HG02642 (cell line): ENCODE data around the gene GALNT18.
"Not testable (repeated sequence)": the region's sequence is repeated elsewhere in the genome, so short reads cannot be mapped to it uniquely, and the experiment has no call there.

ENCODE experiments used
- ATAC-seq: cut with Tn5 transposase; IDR thresholded peaks from one replicate; pipeline ENCODE4 v1.9.1; 2021; ENCODE audit warnings: mild to moderate bottlenecking; ENCODE audit not compliant: unreplicated experiment, poor library complexity

The GALNT18 gene

GRCh38 chr11:11476971-11477645 is 144.7 kb downstream of the GALNT18 start:
- ATAC-seq = no peak

DNA sequence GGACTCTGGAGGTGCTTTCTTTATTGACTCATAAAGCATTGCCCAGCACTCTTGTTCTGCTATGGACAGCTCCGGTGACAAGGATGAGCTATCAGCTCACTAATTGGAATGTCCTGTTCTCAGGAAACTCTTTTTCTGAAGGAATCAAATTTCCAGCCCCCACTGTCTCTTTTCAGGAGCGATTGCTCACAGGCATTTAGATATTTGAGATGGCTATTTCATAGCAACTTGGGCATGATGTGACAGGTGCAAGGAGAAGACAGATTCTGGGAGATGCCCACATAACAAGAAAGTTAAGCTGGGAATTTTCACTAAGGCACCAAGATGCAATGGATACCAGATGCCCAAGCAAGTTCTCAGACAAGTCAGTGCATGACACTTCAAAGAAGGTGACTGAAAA is 145.3 kb downstream of the GALNT18 start:
- ATAC-seq = no peak

- no peak for ATAC-seq
Measured at GRCh38 chr11:11472106-11472505, 149.7 kb downstream of the GALNT18 start.

DNA sequence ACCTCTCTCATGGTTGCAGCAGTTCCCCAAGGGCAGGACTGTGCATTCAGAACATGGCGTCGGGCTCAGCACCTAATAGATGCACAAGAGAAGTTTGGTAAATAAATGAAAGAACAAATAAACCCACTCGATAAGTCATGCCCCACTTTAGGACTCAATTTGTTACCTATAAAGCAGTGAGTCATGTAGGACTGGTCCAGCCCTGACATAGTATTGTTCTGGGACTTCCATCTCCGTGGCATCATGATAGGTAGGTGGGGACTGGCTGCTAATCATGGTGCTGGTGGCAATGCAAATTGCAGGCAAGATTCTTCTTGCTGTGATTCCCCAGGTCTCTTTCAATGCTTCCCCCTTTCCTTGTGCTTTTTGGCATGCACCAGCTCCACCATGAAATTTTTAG is 150.6 kb downstream of the GALNT18 start:
- no peak for ATAC-seq

DNA sequence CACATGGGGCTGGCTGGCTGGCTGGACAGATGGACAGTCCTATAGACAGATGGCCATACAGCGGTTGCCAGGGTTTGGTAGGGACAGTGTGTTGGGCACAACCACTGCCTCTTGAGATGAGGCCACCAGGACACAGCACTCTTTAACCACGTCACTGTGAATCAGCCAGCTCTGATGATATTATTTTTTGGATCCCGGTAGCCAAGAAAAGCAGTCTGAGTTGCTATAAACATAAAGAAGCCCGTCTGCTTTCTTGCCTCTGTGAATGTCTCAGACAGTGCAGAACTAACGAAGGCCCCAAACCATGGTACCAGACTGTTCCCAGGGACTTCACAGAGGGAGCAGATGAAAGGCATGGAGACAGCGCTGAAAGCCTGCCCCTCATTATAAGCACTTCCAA is 152.9 kb downstream of the GALNT18 start:
- no peak for ATAC-seq

DNA sequence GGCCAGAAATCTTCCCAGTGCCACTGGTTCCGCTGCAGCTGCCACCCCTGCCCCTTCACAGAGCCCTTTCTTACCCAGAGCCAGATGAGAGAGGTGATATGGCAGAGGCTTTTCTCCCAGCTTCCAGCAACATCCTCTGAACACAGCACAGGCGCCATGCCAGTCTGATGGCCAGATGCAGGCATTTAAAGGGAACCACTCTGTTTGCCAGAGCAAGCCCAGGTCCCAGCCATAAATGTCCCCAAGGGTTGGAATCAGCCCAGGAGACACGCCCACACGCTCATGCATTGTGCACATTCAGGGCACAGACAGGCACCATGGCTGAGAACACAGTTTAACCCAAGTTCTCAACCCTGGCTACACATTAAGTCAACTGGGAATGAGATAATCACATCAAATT is 154.5 kb downstream of the GALNT18 start:
- ATAC-seq = no peak

DNA sequence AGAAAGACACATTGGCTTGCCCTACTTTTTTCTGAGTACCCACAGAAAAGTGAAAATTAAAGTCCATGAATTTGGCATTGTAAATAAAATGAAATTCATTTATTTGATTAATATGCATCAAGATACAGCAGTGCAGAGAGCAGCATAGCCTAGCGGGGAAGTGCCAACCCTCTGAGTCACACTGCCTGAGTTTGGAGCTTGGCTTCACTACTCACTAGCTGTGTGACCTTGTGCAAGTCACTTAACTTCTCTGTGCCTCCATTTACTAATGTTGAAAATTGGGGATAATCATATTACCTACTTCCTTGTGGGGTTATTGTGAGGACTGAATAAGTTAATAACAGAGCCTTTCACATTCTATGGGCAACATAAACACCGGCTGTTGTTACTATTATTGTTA is 157.2 kb downstream of the GALNT18 start:
- no peak for ATAC-seq

DNA sequence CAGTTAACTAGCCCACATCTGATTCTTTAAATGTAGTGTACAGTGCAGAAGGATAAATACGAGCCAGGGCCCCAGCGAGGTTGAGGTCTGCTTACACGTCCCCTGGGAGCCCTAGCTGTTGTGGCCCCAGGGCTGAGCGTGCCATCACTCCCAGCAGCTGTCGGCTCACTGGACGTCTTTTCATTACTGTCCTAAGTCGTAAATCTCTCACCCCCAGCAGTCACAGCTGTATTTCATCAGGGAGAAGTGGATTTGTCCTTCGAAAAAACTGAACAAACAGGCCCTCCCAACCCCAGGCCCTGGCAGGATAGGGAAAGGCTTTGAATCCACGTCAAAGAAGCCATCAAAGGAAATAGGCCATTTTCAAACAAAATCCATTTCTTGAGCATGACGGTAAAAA is 158.4 kb downstream of the GALNT18 start:
- no peak for ATAC-seq

- ATAC-seq = no peak
Measured at GRCh38 chr11:11461473-11461872, 160.3 kb downstream of the GALNT18 start.

GRCh38 chr11:11459578-11459977 is 162.2 kb downstream of the GALNT18 start:
- ATAC-seq = no peak

- ATAC-seq = no peak
Measured at GRCh38 chr11:11458485-11458884, 163.3 kb downstream of the GALNT18 start.

- ATAC-seq = no peak
Measured at GRCh38 chr11:11458001-11458400, 163.8 kb downstream of the GALNT18 start.

- no peak for ATAC-seq
Measured at GRCh38 chr11:11456866-11457265, 164.9 kb downstream of the GALNT18 start.

DNA sequence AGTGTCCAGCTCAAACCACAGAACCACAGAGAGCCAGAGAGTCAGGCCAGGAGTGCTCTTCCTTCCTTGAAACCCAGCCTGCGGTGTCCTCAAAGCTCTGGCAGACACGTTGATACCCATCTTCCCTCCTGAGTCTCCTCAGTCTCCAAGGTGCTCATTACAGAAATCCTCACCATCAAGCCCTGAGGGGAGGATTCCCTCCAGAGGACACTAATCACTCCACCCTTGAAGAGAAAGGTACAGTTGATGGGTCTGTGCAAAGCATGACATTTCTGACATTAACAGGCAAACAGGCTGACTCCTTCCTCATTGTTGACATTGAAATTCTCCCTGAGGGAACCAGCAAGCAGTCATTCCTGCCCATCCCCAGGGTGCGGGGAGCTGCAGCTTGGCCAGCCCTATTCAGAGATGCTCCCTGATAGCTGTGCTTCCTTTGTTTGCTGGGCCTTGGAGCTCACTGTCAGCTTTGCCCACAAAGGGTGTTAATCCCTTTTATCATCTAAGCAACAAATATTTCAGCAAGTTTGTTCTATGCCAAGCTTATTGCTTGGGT is 167.1 kb downstream of the GALNT18 start:
- no peak for ATAC-seq

DNA sequence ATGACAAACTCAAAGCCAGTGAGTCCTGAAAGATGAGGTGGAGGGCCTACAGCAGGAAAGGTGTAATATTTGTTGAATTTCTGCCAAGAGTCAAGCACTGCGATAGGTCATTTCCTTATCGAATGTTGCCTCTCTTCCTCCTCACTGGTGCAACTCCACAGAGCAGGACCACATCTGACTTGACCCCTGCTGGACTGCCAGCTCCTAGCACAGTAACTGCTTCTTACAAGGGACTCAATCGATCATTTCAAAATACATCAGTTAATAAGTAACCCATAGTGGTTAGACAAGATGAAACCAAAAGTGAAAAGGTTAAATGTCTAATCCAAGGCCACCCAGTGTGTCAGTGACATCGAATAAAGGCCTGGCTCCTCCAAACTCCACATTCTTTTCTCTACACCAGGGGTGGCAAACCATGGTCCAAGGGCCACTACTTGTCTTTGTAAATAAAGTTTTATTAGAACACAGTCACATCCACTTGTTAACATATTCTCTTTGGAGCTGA is 170.3 kb downstream of the GALNT18 start:
- ATAC-seq = peak; percentile 88

DNA sequence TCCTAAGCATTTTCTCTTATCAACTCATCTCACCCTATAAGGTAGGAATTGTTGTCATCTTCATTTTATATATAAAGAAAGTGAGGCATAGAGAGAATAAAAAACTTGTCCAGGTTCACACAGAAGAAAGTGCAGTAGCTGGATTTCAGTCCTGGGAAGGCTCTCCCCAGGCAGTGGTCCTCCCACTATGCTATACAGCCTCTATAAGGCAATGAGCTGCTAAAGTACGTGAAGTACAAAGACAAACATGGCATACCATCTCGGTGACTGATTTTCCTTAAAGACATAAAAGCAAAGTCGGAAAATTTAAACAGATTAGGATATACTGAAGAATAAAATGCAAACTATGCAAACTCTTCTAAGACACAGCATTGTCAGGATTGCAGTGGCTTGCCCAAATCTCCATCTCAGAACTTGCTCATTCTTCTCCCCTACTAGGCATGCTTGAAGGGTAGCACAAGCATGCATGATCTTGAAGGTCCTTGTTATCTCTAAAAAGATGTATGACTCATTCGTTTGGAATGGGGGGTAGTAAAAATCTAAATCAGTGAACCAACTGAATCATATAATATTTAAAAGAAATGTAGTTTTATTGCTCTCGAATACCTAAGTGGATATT is 171.0 kb downstream of the GALNT18 start:
- no peak for ATAC-seq

DNA sequence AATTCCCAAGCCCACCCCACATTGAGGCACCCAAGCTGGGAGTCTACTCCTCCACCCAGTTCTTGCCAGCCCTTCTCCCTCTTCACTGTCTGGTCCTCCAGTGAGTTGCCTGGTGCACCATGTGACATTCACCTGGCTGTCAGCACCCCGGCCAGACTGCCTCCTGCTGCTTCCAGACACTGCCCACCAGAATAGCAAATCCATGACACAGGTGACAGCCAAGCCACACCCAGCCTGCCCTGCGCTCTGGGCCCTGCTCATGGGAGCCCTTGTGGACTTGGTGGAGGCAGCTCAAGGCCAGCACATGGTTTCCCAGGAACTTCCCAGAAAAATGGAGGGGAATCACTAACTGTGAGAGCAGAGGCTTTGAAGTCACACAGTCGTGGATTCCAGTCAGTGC is 172.5 kb downstream of the GALNT18 start:
- ATAC-seq = no peak

- no peak for ATAC-seq
Measured at GRCh38 chr11:11448626-11449025, 173.2 kb downstream of the GALNT18 start.

- not testable (repeated sequence) for ATAC-seq
Measured at GRCh38 chr11:11447601-11448000, 174.2 kb downstream of the GALNT18 start.

DNA sequence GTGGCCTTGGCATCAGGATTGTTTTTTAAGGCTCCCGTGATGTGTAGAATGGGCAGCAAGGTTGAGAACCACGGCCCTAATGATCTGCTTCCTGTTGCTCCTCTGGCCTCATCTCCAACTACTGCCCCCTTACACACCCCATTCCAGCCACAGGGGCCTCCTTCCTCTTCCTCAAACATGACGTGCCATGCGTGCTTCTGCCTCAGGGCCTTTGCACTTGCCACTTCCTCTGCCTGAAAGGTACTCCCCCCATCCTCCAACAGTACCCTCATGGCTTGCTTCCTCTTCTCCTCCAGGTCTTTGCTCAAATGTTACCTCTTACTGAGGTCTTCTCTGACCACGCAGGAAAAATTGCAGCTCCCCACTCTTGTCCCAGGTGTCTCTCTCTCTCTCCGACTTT is 174.8 kb downstream of the GALNT18 start:
- ATAC-seq = no peak

- no peak for ATAC-seq
Measured at GRCh38 chr11:11446564-11446963, 175.2 kb downstream of the GALNT18 start.
